GM23338 (cell line): ENCODE data around the gene DNAL1. TPM values are rescaled to one million over a fixed set of nuclear protein-coding genes. Genes with fewer than 3 reads are reported as not detected.

Experiments used
- ATAC-seq: fragments of 200-7000 bp; cut with Tn5 transposase; 3 replicates; pipeline ENCODE4 v1.9.1; 2020
- DNase-seq: peaks from one replicate; pipeline ENCODE4 v3.0.0-alpha.2; 2015; ENCODE audit warnings: low spot score
- H2AFZ ChIP-seq: fragments of 200-600 bp; sonication (generic); 2 replicates; pipeline ENCODE4 v1.8.0; 2016; ENCODE audit warnings: antibody characterized with exemption, mild to moderate bottlenecking, moderate library complexity
- H3F3A ChIP-seq: fragments of 200-600 bp; sonication (generic); replicated peaks from 2 replicates; pipeline ENCODE4 v1.8.0; 2017; ENCODE audit warnings: antibody characterized with exemption, mixed run types, low read depth
- H3K27ac ChIP-seq: fragments of 200-600 bp; sonication (generic); 2 replicates; pipeline ENCODE4 v1.6.1; 2016; ENCODE audit warnings: low read depth
- H3K27me3 ChIP-seq: fragments of 200-600 bp; sonication (generic); 2 replicates; pipeline ENCODE4 v1.8.0; 2016; ENCODE audit warnings: mild to moderate bottlenecking, mixed run types, moderate library complexity; ENCODE audit not compliant: insufficient read depth
- H3K36me3 ChIP-seq: fragments of 200-600 bp; sonication (generic); 2 replicates; pipeline ENCODE4 v1.8.0; 2016; ENCODE audit warnings: mild to moderate bottlenecking; ENCODE audit not compliant: insufficient read depth
- H3K4me1 ChIP-seq: fragments of 200-600 bp; sonication (generic); 2 replicates; pipeline ENCODE4 v1.8.0; 2016; ENCODE audit warnings: mild to moderate bottlenecking, moderate library complexity; ENCODE audit not compliant: insufficient read depth
- H3K4me2 ChIP-seq: fragments of 200-600 bp; sonication (generic); 2 replicates; pipeline ENCODE4 v1.7.1; 2017; ENCODE audit warnings: mixed run types
- H3K4me3 ChIP-seq: fragments of 200-600 bp; sonication (generic); 2 replicates; pipeline ENCODE4 v1.6.1; 2016; ENCODE audit warnings: mixed run types
- H3K79me2 ChIP-seq: fragments of 200-600 bp; sonication (generic); replicated peaks from 2 replicates; pipeline ENCODE4 v1.8.0; 2017; ENCODE audit warnings: mild to moderate bottlenecking; ENCODE audit not compliant: insufficient read depth
- H3K9me2 ChIP-seq: fragments of 200-600 bp; sonication (generic); 2 replicates; pipeline ENCODE4 v1.8.0; 2017; ENCODE audit not compliant: insufficient read depth
- H4K20me1 ChIP-seq: fragments of 200-600 bp; sonication (generic); replicated peaks from 2 replicates; pipeline ENCODE4 v1.8.0; 2017; ENCODE audit warnings: mild to moderate bottlenecking; ENCODE audit not compliant: insufficient read depth
- H3K27ac Mint-ChIP-seq: 2 replicates; pipeline ENCODE4 v1.8.0; 2020; ENCODE audit warnings: inconsistent platforms, mild to moderate bottlenecking, moderate library complexity, mixed read lengths
- H3K27me3 Mint-ChIP-seq: 3 replicates; pipeline ENCODE4 v1.8.0; 2022; ENCODE audit warnings: low read depth, mild to moderate bottlenecking, moderate library complexity, mixed read lengths, inconsistent platforms; ENCODE audit not compliant: insufficient read depth, poor library complexity
- H3K36me3 Mint-ChIP-seq: 3 replicates; pipeline ENCODE4 v1.8.0; 2021; ENCODE audit warnings: low read depth, mild to moderate bottlenecking, inconsistent platforms, moderate library complexity, mixed read lengths
- H3K4me1 Mint-ChIP-seq: 3 replicates; pipeline ENCODE4 v1.8.0; 2020; ENCODE audit warnings: mild to moderate bottlenecking, inconsistent platforms, mixed read lengths
- H3K4me3 Mint-ChIP-seq: 3 replicates; pipeline ENCODE4 v1.8.0; 2021; ENCODE audit warnings: moderate library complexity, mild to moderate bottlenecking, inconsistent platforms, mixed read lengths
- H3K9me3 Mint-ChIP-seq: 3 replicates; pipeline ENCODE4 v1.8.0; 2020; ENCODE audit warnings: moderate library complexity, mild to moderate bottlenecking, inconsistent platforms, mixed read lengths
- CREB1 ChIP-seq: fragments of 250-450 bp; sonication (Bioruptor Pico); IDR thresholded peaks from 2 replicates; pipeline ENCODE4 v1.5.0; 2020; ENCODE audit warnings: low read depth, mild to moderate bottlenecking, moderate library complexity
- CTCF ChIP-seq, 2 experiments: fragments of 200-600 bp in 1 of 2; sonication (generic) in 1 of 2; conservative IDR thresholded peaks; 2 replicates each; pipeline versions ENCODE4 v1.5.1 to v1.6.1; 2016 to 2017; ENCODE audit warnings: antibody characterized with exemption in 2 of 2, low read depth in 2 of 2, mild to moderate bottlenecking in 2 of 2, moderate library complexity in 1 of 2
- EZH2 ChIP-seq: fragments of 200-600 bp; sonication (generic); IDR thresholded peaks from one replicate; pipeline ENCODE4 v1.8.0; 2017; ENCODE audit warnings: antibody characterized with exemption, mild to moderate bottlenecking, low read depth; ENCODE audit not compliant: unreplicated experiment
- EZH2phosphoT487 ChIP-seq: fragments of 200-600 bp; sonication (generic); IDR thresholded peaks from one replicate; pipeline ENCODE4 v1.8.1; 2018; ENCODE audit warnings: antibody characterized with exemption; ENCODE audit not compliant: unreplicated experiment
- NANOG ChIP-seq: IDR thresholded peaks from 2 replicates; pipeline ENCODE4 v1.6.1; 2016; ENCODE audit warnings: antibody characterized with exemption, borderline replicate concordance
- POLR2AphosphoS5 ChIP-seq: IDR thresholded peaks from 2 replicates; pipeline ENCODE4 v1.6.1; 2016; ENCODE audit warnings: antibody characterized with exemption, low read depth
- REST ChIP-seq: IDR thresholded peaks from one replicate; pipeline ENCODE4 v1.6.1; 2018; ENCODE audit warnings: antibody characterized with exemption; ENCODE audit not compliant: unreplicated experiment
- STAT1 ChIP-seq: IDR thresholded peaks from one replicate; pipeline ENCODE4 v1.6.1; 2016; ENCODE audit warnings: antibody characterized with exemption; ENCODE audit not compliant: unreplicated experiment
- ZNF114 ChIP-seq: fragments of 250-450 bp; sonication (Bioruptor Pico); IDR thresholded peaks from 2 replicates; pipeline ENCODE4 v1.5.0; 2020; ENCODE audit warnings: mild to moderate bottlenecking, moderate library complexity
- ZNF331 ChIP-seq: fragments of 250-450 bp; sonication (Bioruptor Pico); IDR thresholded peaks from 2 replicates; pipeline ENCODE4 v1.5.0; 2020; ENCODE audit warnings: low read depth, mild to moderate bottlenecking, moderate library complexity
- ZNF462 ChIP-seq: fragments of 250-450 bp; sonication (Bioruptor Pico); IDR thresholded peaks from 2 replicates; pipeline ENCODE4 v1.5.0; 2020; ENCODE audit warnings: mild to moderate bottlenecking, moderate library complexity
- polyA plus RNA-seq: library from polyadenylated mRNA; unstranded; fragments of >200 nt; fragmentation: Nextera tagmentation; extraction: Ambion mirVana; gene quantifications from 2 replicates; pipeline ENCODE4 v1.2.1, GENCODE V29; 2016
- total RNA-seq: library from RNA; depleted of rRNA; stranded (reverse); fragments of >200 nt; shearing (Covaris generic); gene quantifications from 2 replicates; pipeline ENCODE4 v1.2.3, GENCODE V29; 2014

DNAL1 gene
- total and polyA plus RNA-seq, 2 experiments from 2014 or later = 7.6 to 29.3 TPM

GRCh38 chr14:73694083-73694482, 49.3 kb downstream of the DNAL1 start:
- Histone ChIP-seq H4K20me1 (no peaks in the 10 kb centered on the region; the same call in 1 of the 2 replicates), H3K4me2 (no peak overlapping the region), H2AFZ (no peak overlapping the region), H3K36me3 (no peaks in the 10 kb centered on the region), H3K79me2 (no peaks in the 10 kb centered on the region), H3K4me1 (no peaks in the 10 kb centered on the region), H3K27ac (no peak overlapping the region), H3K9me2 (no peaks in the 10 kb centered on the region), H3K27me3 (no peaks in the 10 kb centered on the region), H3F3A (no peaks in the 10 kb centered on the region), H3K4me3 (no peak overlapping the region)
- DNase-seq (no peak), ATAC-seq (no peak)
- peaks cover 3% of the 10 kb centered on the region for H3K27me3 Mint-ChIP-seq
- H3K9me3 Mint-ChIP-seq = no peaks in the 10 kb centered on the region
- H3K36me3 Mint-ChIP-seq = peaks cover 8% of the 10 kb centered on the region; the same call in 2 of the 3 replicates
- H3K27ac Mint-ChIP-seq = no peak overlapping the region
- no peaks in the 10 kb centered on the region for H3K4me1 Mint-ChIP-seq
- TF ChIP-seq NANOG = no peak
- no peak for TF ChIP-seq EZH2
- H3K4me3 Mint-ChIP-seq = no peak overlapping the region

- Histone ChIP-seq H3K27ac (no peak overlapping the region), H3K36me3 (no peaks in the 10 kb centered on the region), H3K4me2 (no peak overlapping the region), H3F3A (no peaks in the 10 kb centered on the region), H3K4me1 (no peaks in the 10 kb centered on the region), H3K79me2 (no peaks in the 10 kb centered on the region), H3K9me2 (no peaks in the 10 kb centered on the region), H3K4me3 (no peak overlapping the region), H3K27me3 (no peaks in the 10 kb centered on the region), H2AFZ (no peak overlapping the region), H4K20me1 (no peaks in the 10 kb centered on the region; the same call in 1 of the 2 replicates)
- ATAC-seq (no peak), DNase-seq (no peak)
- Mint-ChIP-seq H3K4me3 (no peak overlapping the region), H3K9me3 (no peaks in the 10 kb centered on the region), H3K36me3 (peaks cover 3% of the 10 kb centered on the region; the same call in 2 of the 3 replicates), H3K27ac (no peak overlapping the region), H3K4me1 (no peaks in the 10 kb centered on the region), H3K27me3 (peaks cover 3% of the 10 kb centered on the region)
- TF ChIP-seq REST = no peak
- TF ChIP-seq POLR2AphosphoS5 = no peak
- no peak for TF ChIP-seq EZH2
- no peak for TF ChIP-seq ZNF331 (CRISPR knock-in tag)
- TF ChIP-seq ZNF462 = no peak
- no peak for TF ChIP-seq ZNF114 (CRISPR knock-in tag)
- no peak for TF ChIP-seq CTCF (conservative IDR thresholded peaks at IDR 0.05; ENCODE audit: low read depth in 2 of 2)
- TF ChIP-seq STAT1 = no peak
- no peak for TF ChIP-seq CREB1
- TF ChIP-seq EZH2phosphoT487 = no peak
- TF ChIP-seq NANOG = no peak
Observed at GRCh38 chr14:73695082-73695481, 50.3 kb downstream of the DNAL1 start.
